ENCODE results near the gene CCM2.
"Not testable (repeated sequence)": the region's sequence is repeated elsewhere in the genome, so short reads cannot be mapped to it uniquely, and the experiment has no call there.

Gene CCM2

GRCh38 chr7:45111298-45112223, 111.6 kb downstream of the CCM2 start, which contains the start of gene TBRG4:
TBRG4 (minus strand) TSS chr7:45111697; CDS start chr7:45109237, 2,460 bp downstream.
- DNase-seq: peak; percentile 91 to 95
- H3K9me3 ChIP-seq: no peaks in the 10 kb centered on the region
- peak within 1 kb of the TSS; percentile 90 to 91 for H3K27ac ChIP-seq
- peaks cover 5 to 39% (median 23%) of the 10 kb centered on the region in 4 donors for H3K4me1 ChIP-seq
- H3K4me3 ChIP-seq: peak within 1 kb of the TSS; percentile 72 to 91
- peak; percentile 17 to 24 for TF ChIP-seq CTCF (IDR thresholded peaks at IDR 0.05)
- intact Hi-C loops (cut with DNase I; ENCODE audit: low total_unique reads): loop anchor here (10.0 kb wide), 1 partner anchor 507 kb away; the partner anchor contains the start of gene OGDH
- no peaks in the 10 kb centered on the region for H3K27me3 ChIP-seq
- peaks cover 23 to 29% (median 26%) of the 10 kb centered on the region in 3 donors for H3K36me3 ChIP-seq

- H3K27ac ChIP-seq: peak overlapping the region in 1 of 2 donors; percentile 91
- no peak overlapping the region for H3K4me3 ChIP-seq
- DNase-seq: no peak
- intact Hi-C loops (cut with DNase I; ENCODE audit: low total_unique reads): loop anchor here (10.0 kb wide), 1 partner anchor 508 kb away; the partner anchor contains the start of gene OGDH
- peaks cover 5 to 38% (median 22%) of the 10 kb centered on the region in 4 donors for H3K4me1 ChIP-seq
- peaks cover 15 to 18% (median 15%) of the 10 kb centered on the region in 3 donors for H3K36me3 ChIP-seq
- no peak for TF ChIP-seq CTCF (IDR thresholded peaks at IDR 0.05)
- H3K9me3 ChIP-seq: no peaks in the 10 kb centered on the region
- H3K27me3 ChIP-seq: peaks cover 0 to 5% of the 10 kb centered on the region in 2 donors
Observed at GRCh38 chr7:45112648-45113047, 112.6 kb downstream of the CCM2 start.

- not testable (repeated sequence) for H3K27ac ChIP-seq, DNase-seq, H3K36me3 ChIP-seq, H3K27me3 ChIP-seq, H3K4me3 ChIP-seq, H3K9me3 ChIP-seq
- H3K4me1 ChIP-seq: peaks cover 5 to 22% (median 12%) of the 10 kb centered on the region in 4 donors
- intact Hi-C loops (cut with DNase I; ENCODE audit: low total_unique reads): loop anchor here (10.0 kb wide), 1 partner anchor 509 kb away; the partner anchor contains the start of gene OGDH
Observed at GRCh38 chr7:45114257-45114656, 114.3 kb downstream of the CCM2 start.

- peaks cover 5 to 16% (median 11%) of the 10 kb centered on the region in 4 donors for H3K4me1 ChIP-seq
- no peak overlapping the region for H3K4me3 ChIP-seq
- no peaks in the 10 kb centered on the region for H3K36me3 ChIP-seq
- intact Hi-C loops (cut with DNase I; ENCODE audit: low total_unique reads): loop anchor here (10.0 kb wide), 1 partner anchor 510 kb away; the partner anchor contains the start of gene OGDH
- DNase-seq: no peak
- no peak for TF ChIP-seq CTCF (IDR thresholded peaks at IDR 0.05)
- H3K9me3 ChIP-seq: no peaks in the 10 kb centered on the region
- no peak overlapping the region for H3K27ac ChIP-seq
- H3K27me3 ChIP-seq: peaks cover 0 to 5% of the 10 kb centered on the region in 2 donors
Observed at GRCh38 chr7:45114926-45115325, 114.9 kb downstream of the CCM2 start.

GRCh38 chr7:45116048-45116447, 116.0 kb downstream of the CCM2 start:
- intact Hi-C loops (cut with DNase I; ENCODE audit: low total_unique reads): loop anchor here (10.0 kb wide), 1 partner anchor 511 kb away; the partner anchor contains the start of gene OGDH
- Histone ChIP-seq H3K27ac (no peak overlapping the region), H3K9me3 (no peaks in the 10 kb centered on the region), H3K4me1 (peaks cover under 1 to 6% (median 5%) of the 10 kb centered on the region in 4 donors), H3K4me3 (no peak overlapping the region), H3K27me3 (peaks cover 0 to 5% of the 10 kb centered on the region in 2 donors), H3K36me3 (no peaks in the 10 kb centered on the region)
- DNase-seq: no peak
- no peak for TF ChIP-seq CTCF (IDR thresholded peaks at IDR 0.05)

Measured in tibial artery (tissue), 4 donors.